NK-92 (cell line): ENCODE results near the gene OTOP1.
"Not testable (repeated sequence)": the region's sequence is repeated elsewhere in the genome, so short reads cannot be mapped to it uniquely, and the experiment has no call there.

ENCODE experiments used
- DNase-seq: peaks from one replicate; lab custom pipeline; 2025; ENCODE audit not compliant: unreplicated experiment; lab: John Stamatoyannopoulos, UW

Gene OTOP1

GRCh38 chr4:4233610-4234009 lies 6.9 kb upstream of the OTOP1 start:
- DNase-seq = no peak

DNA sequence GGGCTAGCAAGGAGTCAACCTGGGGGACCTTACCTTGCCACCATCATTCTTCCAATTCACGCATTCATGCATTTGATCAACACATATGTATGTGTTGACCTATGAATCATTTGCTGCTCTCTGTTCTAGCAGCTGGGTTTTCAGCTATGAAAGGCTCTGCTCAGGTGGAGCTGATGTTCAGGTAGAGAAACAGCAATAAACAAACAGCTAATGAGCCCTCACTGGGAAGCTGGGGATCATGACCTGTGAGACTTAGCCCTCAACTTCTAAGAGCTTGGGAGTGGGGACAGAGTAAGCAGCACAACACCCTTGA lies 1.6 kb upstream of the OTOP1 start:
- DNase-seq = no peak

DNA sequence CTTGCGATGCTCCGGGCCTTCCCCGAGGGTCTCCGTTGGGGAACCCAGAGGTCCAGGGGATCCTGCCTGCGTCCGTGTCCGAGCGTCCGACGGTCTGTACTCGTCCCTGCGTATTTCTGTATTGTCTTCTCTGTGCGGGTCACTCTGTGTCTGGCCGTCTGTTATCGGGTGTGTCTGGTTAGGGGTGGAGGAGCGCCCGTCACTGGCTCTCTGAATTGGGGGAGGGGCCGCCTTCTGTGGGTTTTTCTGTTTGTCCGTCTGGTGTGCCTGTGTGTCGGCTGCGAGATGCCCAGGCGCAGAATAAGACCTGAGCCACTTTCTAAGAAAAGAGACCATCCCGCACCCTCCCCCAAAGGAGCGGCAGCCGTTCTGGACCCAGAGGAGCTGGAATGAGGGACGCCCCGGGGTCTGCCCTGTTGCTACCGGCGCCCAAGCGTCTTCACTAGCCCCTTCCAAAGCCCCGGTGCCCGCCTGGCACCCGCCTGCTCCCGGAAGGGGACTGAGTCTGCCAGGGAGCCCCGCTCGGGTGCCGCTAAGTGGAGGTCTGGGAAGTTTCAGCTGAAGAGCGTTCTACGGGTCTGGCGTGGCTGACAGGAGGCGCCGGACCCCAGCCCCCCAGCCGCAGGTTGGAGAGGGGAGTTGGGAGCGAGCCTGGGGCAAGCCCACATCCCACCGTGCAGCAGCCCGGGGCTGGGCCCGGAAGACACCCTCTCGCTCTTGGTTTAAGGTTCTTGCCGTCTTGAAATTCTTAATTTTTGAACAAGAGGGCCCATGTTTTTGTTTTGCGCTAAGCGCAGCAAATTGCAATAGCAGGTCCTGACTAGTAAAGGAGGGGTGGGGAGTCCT lies 1.0 kb upstream of the OTOP1 start:
- no peak for DNase-seq

GRCh38 chr4:4225915-4226605 lies 669 bp downstream of the OTOP1 start:
- no peak for DNase-seq

DNA sequence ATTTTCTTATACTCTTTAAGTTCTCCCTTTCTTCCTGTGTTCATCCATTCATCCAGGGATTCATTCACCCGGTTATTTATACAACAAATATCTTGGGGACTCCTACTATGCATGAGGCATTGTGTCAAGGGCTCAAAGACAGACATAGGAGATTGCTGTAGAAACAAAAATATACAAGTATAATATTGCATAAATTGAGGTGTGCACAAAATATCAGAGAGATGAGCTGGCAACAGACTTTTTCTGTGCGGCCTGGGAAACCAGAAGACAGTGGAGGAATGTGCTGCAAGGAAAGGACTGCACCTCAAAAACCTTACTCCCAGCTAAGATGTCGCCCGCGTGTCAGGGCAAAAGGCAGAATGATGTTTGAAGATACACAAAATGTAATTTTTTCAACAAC lies 9.6 kb downstream of the OTOP1 start:
- no peak for DNase-seq

DNA sequence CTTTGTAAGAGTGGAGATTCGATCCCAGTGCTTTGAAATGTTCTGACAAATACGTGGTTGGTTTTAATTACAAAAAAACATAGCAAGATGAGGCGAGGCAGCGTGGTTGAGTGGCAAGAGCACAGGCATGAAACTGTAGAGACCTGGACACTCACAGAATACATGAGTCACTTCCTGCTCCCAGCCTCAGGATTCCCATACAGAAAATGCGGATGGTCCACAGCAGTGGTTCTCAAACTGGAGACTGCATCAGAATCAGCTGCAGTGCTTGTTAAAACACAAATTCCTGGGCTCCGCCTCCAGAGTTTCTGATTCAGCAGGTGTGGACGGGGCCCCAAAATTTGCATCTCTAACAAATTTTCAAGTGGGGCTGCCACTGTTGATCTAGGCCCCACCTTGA lies 10.1 kb downstream of the OTOP1 start:
- no peak for DNase-seq

GRCh38 chr4:4213674-4214073 lies 13.1 kb downstream of the OTOP1 start:
- not testable (repeated sequence) for DNase-seq

DNA sequence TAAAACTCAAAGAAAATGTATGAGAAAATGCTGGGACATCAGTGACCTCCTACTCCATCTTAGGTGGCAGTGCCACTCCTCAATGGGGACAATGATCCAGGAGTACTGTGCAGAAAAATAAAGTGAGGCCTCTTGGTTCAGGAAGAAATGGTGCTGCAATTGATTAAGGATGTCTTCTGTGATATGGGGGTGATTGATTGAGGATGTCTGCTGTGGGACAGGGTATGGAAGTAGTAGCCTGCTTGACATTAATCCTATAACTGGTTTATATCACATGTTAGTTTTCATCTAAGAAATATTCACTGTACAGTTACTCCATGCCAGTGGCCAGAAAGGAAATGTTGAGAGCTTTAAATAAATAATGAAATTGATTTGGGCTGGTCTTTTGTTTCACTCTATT lies 20.5 kb downstream of the OTOP1 start:
- DNase-seq = no peak

- no peak for DNase-seq
These were observed 22.4 kb downstream of the OTOP1 start for GRCh38 chr4:4204401-4204745.

DNA sequence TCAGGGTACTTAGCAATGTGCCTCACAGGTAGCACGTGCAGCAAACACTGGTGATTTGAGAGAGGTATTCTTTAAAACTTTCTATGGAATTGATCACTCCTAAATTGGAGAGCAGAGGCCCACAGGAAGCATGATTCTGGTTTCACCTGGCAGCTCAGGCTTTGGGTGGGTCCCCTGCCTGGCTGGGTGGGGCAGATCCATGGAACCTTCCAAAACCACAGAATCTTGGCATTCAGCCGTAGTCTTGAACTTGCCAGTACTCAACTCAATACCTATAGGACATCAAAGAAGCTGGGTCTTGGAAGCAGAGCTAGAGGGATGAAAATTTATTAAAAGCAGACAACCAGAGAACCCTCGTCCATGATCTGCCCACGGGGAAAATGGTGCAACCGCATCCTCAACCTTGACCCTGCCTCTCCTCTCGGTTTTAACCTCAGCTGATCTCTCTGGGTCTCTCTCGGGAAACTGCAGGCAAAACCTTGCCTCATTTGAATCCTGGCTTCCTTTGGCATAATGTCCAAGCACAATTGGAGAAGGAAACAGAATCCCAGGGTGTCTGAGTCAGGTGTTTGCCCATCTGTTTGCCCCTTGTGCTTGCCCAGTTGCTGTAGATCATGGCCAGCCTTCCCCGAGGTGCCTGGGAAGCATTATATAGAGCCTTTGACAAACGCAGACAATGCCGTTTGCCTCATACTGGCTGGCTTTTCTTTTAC lies 22.9 kb downstream of the OTOP1 start:
- no peak for DNase-seq

- no peak for DNase-seq
These were observed 24.2 kb downstream of the OTOP1 start for GRCh38 chr4:4202510-4202909.

DNA sequence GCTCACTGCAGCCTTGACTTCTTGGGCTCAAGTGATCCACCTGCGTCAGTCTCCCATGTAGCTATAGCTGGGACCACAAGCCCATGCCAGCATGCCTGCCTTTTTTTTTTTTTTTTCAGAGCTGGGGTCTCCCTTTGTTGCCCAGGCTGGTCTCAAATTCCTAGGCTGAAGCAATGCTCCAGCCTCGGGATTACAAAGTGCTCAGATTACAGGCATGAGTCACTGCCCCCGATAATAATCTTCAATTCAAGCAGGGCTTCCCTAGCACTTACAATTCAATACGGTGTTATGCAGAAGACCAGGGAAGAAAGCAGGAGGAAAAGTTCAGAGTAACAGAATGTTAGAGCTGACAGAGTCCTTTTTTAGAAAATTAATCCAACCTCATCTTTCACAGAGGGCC lies 26.1 kb downstream of the OTOP1 start:
- no peak for DNase-seq

DNA sequence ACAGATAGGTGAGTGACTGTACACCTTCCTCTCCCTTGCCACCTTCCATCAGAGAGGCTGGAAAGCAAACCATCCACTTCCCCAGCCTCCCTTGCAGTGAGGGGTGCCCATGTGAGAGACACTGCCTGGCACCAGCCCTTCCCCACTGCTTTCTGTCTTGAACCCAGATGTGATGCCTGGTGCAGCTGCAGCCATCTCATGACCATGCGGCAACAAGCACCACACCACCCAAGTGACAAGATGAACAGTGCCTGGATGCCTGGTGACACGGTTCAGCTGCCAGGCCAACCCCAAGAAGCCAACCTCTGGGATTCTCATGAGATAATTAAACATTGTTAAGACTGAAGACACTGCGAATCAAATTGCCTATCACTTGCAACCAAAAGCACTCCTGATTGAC lies 31.4 kb downstream of the OTOP1 start:
- no peak for DNase-seq

DNA sequence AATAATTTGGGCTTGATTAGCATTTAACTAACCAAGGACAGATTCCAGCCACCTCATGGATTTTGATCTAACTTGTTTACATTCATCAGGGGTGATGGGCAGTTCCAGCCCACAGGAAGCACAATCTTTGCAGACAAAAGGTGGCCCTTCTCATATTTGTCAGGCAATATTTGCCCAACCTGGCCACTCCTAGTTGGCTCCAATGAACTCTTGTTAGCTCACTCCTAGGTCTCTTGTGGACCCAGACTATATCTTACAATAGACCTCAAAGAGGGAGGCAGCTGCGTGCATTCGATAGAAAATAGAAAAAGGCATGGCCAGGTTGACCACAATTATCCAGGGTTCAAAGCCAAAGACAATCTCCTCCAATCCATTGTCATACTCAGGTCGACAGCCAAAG lies 38.2 kb downstream of the OTOP1 start:
- not testable (repeated sequence) for DNase-seq

- no peak for DNase-seq
These were observed 41.2 kb downstream of the OTOP1 start for GRCh38 chr4:4185528-4185927.

DNA sequence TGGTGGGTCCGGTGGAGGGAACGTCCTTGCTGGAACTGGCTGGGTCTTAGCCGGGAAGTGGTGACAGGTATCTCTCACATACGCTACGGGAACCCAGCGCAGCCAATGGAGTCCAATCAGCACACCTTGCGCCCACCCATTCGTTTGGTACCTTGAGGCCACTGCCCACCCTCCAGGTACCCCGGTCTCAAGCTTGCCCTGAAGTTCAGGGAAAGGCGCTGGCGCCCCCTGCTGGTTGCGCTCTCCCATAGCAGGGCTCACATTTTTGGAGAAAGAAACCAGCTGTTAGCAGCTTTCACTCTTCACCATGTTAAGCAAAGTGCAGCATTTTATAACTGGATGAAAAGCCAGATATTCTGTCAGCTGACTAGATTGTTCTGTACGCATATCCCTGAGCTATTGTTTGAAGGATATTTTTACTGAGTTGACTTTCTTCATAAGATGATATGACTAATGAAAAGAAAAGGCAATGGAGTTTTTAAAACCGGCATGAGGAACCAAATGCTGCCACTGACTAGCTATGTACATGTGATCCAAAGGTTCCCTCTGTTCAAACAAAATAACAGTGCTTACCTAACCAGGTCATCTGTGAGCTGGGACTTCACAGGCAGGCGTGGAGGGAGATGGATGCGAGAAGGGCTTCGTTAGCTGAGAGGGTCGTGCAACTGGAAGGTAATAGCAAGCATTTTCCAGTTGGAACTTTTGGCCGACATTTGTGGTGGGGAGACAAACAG lies 43.7 kb downstream of the OTOP1 start:
- no peak for DNase-seq

GRCh38 chr4:4170596-4171150 lies 56.1 kb downstream of the OTOP1 start:
- DNase-seq = no peak

DNA sequence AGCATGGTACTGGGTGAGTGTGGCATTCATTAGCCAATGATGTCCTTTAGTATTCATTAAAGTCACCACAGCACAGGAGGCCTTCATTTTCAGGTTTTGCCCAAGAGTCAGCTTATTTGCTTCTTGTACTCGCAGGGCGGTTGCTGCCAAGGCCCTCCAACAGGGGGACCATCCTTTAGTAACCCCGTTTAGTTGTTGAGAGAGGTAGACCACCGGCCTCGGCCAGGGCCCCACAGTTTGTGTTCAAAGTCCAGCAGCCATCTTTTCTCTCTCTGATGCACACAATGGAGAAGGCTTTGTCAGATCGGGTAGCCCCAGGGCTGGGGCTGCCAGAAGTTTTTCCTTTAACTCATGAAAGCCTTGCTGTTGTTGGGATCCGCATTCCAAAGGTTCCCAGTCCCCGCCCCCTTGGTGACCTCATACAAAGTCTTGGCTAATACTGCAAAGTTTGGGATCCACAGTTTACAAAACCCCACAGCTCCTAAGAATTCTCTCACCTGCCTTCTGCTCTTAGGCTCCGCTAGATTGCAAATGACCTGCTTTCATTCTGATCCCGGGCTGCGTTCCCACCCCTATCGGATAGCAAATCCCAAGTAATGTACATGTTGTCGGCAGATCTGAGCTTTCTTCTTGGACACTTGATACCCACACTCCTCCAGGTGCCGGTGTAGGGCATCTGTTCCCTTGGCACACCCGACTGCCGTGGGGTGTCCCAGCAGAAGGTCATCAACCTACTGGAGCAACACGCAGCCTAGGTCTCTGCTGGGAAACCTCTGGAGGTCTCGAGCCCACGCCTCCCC lies 58.5 kb downstream of the OTOP1 start:
- not testable (repeated sequence) for DNase-seq

- not testable (repeated sequence) for DNase-seq
These were observed 59.7 kb downstream of the OTOP1 start for GRCh38 chr4:4166986-4167385.

DNA sequence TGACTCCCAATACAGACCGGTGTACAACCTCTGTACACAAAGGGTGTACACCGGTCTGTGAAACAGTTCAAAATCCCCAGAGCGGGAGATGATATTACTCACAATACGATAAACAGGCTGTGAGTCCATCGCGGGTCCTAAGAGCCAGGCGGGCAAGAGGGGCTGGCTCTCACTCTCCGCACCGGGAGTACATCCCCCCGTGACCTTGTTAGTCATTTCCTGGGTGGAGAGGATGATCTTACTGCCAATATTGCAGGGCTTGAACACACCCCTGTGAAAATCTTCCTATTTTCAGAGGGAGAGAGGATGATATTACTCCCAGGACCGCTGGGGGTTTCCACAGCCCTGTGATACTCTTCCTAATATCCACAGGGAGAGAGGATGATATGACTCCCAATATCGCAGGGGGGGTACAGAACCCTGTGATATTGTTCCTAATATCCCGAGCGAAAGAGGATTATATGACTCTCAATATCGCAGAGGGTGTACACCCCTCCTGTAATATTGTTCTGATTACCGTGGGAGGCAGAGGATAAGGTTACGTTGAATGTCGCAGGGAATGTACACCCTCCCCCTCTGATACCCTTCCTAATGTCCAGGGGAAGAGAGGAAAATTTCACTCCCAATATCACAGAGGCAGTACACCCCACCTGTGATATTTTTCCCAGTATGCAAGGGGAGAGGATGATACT lies 60.9 kb downstream of the OTOP1 start:
- DNase-seq = not testable (repeated sequence)
